ENCODE data around the gene CPXM2. TPM values are rescaled to one million over a fixed set of nuclear protein-coding genes. Genes with fewer than 3 reads are reported as not detected.

The CPXM2 gene
- total and polyA plus RNA-seq, 10 of the 15 experiments (the other 5 are each of a cell fraction or from before 2014, with no cell fraction given) = 0.08 to 1.1 (median 0.58) TPM

GRCh38 chr10:123913688-123914268, 22.2 kb upstream of the CPXM2 start:
- H3K4me3 ChIP-seq = no peak overlapping the region
- in situ Hi-C loops (cut with MboI) = no loop called here
- no TSS peak for BruUV-seq (replicated peaks)
- no peak overlapping the region for H2AFZ ChIP-seq (ENCODE audit: control insufficient read depth, low read depth, low read length)
- H4K20me1 ChIP-seq (ENCODE audit: control insufficient read depth, insufficient read depth) = no peaks in the 10 kb centered on the region
- WGBS (ENCODE audit: insufficient coverage, insufficient replicate concordance, low lambda C conversion rate, missing lambda C conversion rate) = 26% methylated on average over 8 of the region's 8 CpGs
- no peaks in the 10 kb centered on the region for H3K4me1 ChIP-seq (ENCODE audit: control insufficient read depth, insufficient read depth, low read length)
- CTCF ChIA-PET = interaction anchor here (0.8 to 2.0 kb wide), 3 partner anchors 17 to 331 kb away, joined by 4 read pairs; no protein-coding TSS in a partner anchor
- peaks cover 0 to 2% of the 10 kb centered on the region in 2 experiments; a peak in 2 of 4 replicates for H3K27me3 ChIP-seq (replicated peaks in 1 of 2; ENCODE audit: control insufficient read depth in 2 of 2, insufficient read depth in 2 of 2, low read length in 1 of 2)
- intact Hi-C loops (cut with micrococcal nuclease; ENCODE audit: unreplicated experiment) = no loop called here
- no peak for DNase-seq (ENCODE audit: low read depth, low spot score)
- TF ChIP-seq NFYB (IDR thresholded peaks at IDR 0.05; ENCODE audit: insufficient read depth, low read depth, low read length) (0 out of 2 replicates have a peak, but pooled peaks have one; percentile 4), MYC (IDR thresholded peaks at IDR 0.05; ENCODE audit: insufficient read depth, insufficient read length, insufficient replicate concordance, low read length, severe bottlenecking) (no peak), SPI1 (IDR thresholded peaks at IDR 0.05; ENCODE audit: borderline replicate concordance, insufficient read depth, low read depth, low read length) (peak; percentile 74), TBL1XR1 (IDR thresholded peaks at IDR 0.05; ENCODE audit: low read depth, low read length) (no peak), BMI1 (IDR thresholded peaks at IDR 0.05; ENCODE audit: borderline replicate concordance) (peak; percentile 88), YBX1 (IDR thresholded peaks at IDR 0.05) (no peak), CEBPZ (IDR thresholded peaks at IDR 0.05; ENCODE audit: low read depth, low read length) (no peak)
- no peaks in the 10 kb centered on the region for H3K36me3 ChIP-seq (ENCODE audit: control insufficient read depth in 2 of 2, insufficient read depth in 2 of 2, low read length in 1 of 2)
- no peaks in the 10 kb centered on the region; the same call in 2 of the 3 replicates for H3K9me3 ChIP-seq (replicated peaks; ENCODE audit: control insufficient read depth, insufficient read depth, low read length)
- no peak for FAIRE-seq
- H3K4me2 ChIP-seq (ENCODE audit: control insufficient read depth, insufficient read depth) = no peak overlapping the region
- no peak for ATAC-seq
- SMC1A ChIA-PET (ENCODE audit: uncharacterized antibody, unreplicated experiment) = interaction anchor here (0.7 to 0.8 kb wide), 2 partner anchors 12 to 56 kb away, joined by 3 to 5 read pairs; no protein-coding TSS in a partner anchor
- RAD21 ChIA-PET (ENCODE audit: unreplicated experiment) = interaction anchor here (1.0 kb wide), 1 partner anchor 119 kb away, joined by 3 read pairs; no protein-coding TSS in a partner anchor
- no peak overlapping the region for H3K27ac ChIP-seq (ENCODE audit: control insufficient read depth, insufficient read depth)
- POLR2A ChIA-PET = no interaction called here
- H3K79me2 ChIP-seq (ENCODE audit: control insufficient read depth, insufficient read depth, low read length) = no peaks in the 10 kb centered on the region
- no peak overlapping the region for H3K9ac ChIP-seq (ENCODE audit: control insufficient read depth, insufficient read depth, low read length)
